Ishikawa (cell line): Measurements from ENCODE around the gene HAL.

ENCODE experiments used
- CEBPB ChIP-seq: IDR thresholded peaks from 2 replicates; pipeline ENCODE4 v1.6.1; 2012
- CREB1 ChIP-seq: IDR thresholded peaks from 2 replicates; pipeline ENCODE4 v1.6.1; 2012; ENCODE audit warnings: low read depth
- EGR1 ChIP-seq: IDR thresholded peaks from 2 replicates; pipeline ENCODE4 v1.6.1; 2012
- EP300 ChIP-seq: IDR thresholded peaks from 2 replicates; pipeline ENCODE4 v1.6.1; 2012; ENCODE audit warnings: borderline replicate concordance
- FOXM1 ChIP-seq: IDR thresholded peaks from 2 replicates; pipeline ENCODE4 v1.6.1; 2012; ENCODE audit warnings: low read depth, borderline replicate concordance
- MAX ChIP-seq: IDR thresholded peaks from 2 replicates; pipeline ENCODE4 v1.6.1; 2012
- NFIC ChIP-seq: IDR thresholded peaks from 2 replicates; pipeline ENCODE4 v1.6.1; 2012
- RAD21 ChIP-seq: IDR thresholded peaks from 2 replicates; pipeline ENCODE4 v1.6.1; 2012; ENCODE audit warnings: low read depth
- REST ChIP-seq: IDR thresholded peaks from 2 replicates; pipeline ENCODE4 v1.6.1; 2012; ENCODE audit warnings: low read depth, mild to moderate bottlenecking
- TAF1 ChIP-seq: IDR thresholded peaks from 2 replicates; pipeline ENCODE4 v1.6.1; 2012; ENCODE audit warnings: low read depth, mild to moderate bottlenecking
- TCF12 ChIP-seq: IDR thresholded peaks from 2 replicates; pipeline ENCODE4 v1.6.1; 2012; ENCODE audit warnings: low read depth
- TEAD4 ChIP-seq: IDR thresholded peaks from 2 replicates; pipeline ENCODE4 v1.6.1; 2012
- USF1 ChIP-seq: IDR thresholded peaks from 2 replicates; pipeline ENCODE4 v1.6.1; 2012
- YY1 ChIP-seq: IDR thresholded peaks from 2 replicates; pipeline ENCODE4 v1.6.1; 2012; ENCODE audit warnings: low read depth
- ZBTB7A ChIP-seq: IDR thresholded peaks from 2 replicates; pipeline ENCODE4 v1.6.1; 2012; ENCODE audit warnings: low read depth

HAL gene

GRCh38 chr12:96034621-96035282 lies 38.6 kb upstream of the HAL start:
- TF ChIP-seq USF1 (no peak), EP300 (no peak), TCF12 (no peak), ZBTB7A (no peak), EGR1 (no peak), REST (no peak), TAF1 (no peak), NFIC (no peak), RAD21 (no peak)

- TF ChIP-seq EP300 (no peak), NFIC (no peak), TAF1 (no peak), CREB1 (no peak), EGR1 (no peak), FOXM1 (no peak), RAD21 (no peak), USF1 (no peak), ZBTB7A (no peak)
Measured at GRCh38 chr12:96033549-96034389, 37.6 kb upstream of the HAL start.

- TF ChIP-seq MAX = no peak
- no peak for TF ChIP-seq YY1
- TF ChIP-seq EGR1 = no peak
- no peak for TF ChIP-seq REST
- no peak for TF ChIP-seq FOXM1
- TF ChIP-seq CREB1 = no peak
- no peak for TF ChIP-seq ZBTB7A
- no peak for TF ChIP-seq USF1
- no peak for TF ChIP-seq TAF1
- no peak for TF ChIP-seq NFIC
Measured at GRCh38 chr12:96029826-96030225, 33.7 kb upstream of the HAL start.

- TF ChIP-seq TAF1 = no peak
- TF ChIP-seq EP300 = no peak
Measured at GRCh38 chr12:96028538-96028937, 32.4 kb upstream of the HAL start.

GRCh38 chr12:96026331-96026730 lies 30.2 kb upstream of the HAL start:
- no peak for TF ChIP-seq TEAD4
- no peak for TF ChIP-seq TCF12
- TF ChIP-seq USF1 = no peak
- no peak for TF ChIP-seq ZBTB7A
- TF ChIP-seq CEBPB = no peak
- no peak for TF ChIP-seq EGR1
- TF ChIP-seq CREB1 = no peak
- TF ChIP-seq REST = no peak
- no peak for TF ChIP-seq RAD21
- TF ChIP-seq FOXM1 = no peak
- TF ChIP-seq EP300 = no peak
- no peak for TF ChIP-seq NFIC
- no peak for TF ChIP-seq TAF1
- TF ChIP-seq YY1 = no peak
- TF ChIP-seq MAX = no peak
